Smooth muscle cell (in vitro differentiated cells): Measurements from ENCODE around the gene SYS1. TPM values are rescaled to one million over a fixed set of nuclear protein-coding genes. Genes with fewer than 3 reads are reported as not detected.
A peak's percentile ranks its signal among the peaks of the same experiment; 100 is the strongest.

ENCODE experiments used
- DNase-seq: peaks from one replicate; lab custom pipeline; 2025; ENCODE audit not compliant: unreplicated experiment; lab: John Stamatoyannopoulos, UW
- H2AFZ ChIP-seq: fragments of 200-600 bp; sonication (generic); 2 replicates; pipeline ENCODE4 v1.6.0; 2016; ENCODE audit warnings: antibody characterized with exemption, low read depth, mild to moderate bottlenecking
- H3F3A ChIP-seq: fragments of 200-600 bp; sonication (generic); 2 replicates; pipeline ENCODE4 v1.6.0; 2017; ENCODE audit warnings: antibody characterized with exemption, low read depth
- H3K27ac ChIP-seq: fragments of 200-600 bp; sonication (generic); 2 replicates; pipeline ENCODE4 v1.5.1; 2016; ENCODE audit warnings: low read depth, mild to moderate bottlenecking
- H3K27me3 ChIP-seq: fragments of 200-600 bp; sonication (generic); 2 replicates; pipeline ENCODE4 v1.6.1; 2016; ENCODE audit warnings: low read depth, mild to moderate bottlenecking
- H3K36me3 ChIP-seq: fragments of 200-600 bp; sonication (generic); 2 replicates; pipeline ENCODE4 v1.5.1; 2016; ENCODE audit warnings: low read depth
- H3K4me1 ChIP-seq: fragments of 200-600 bp; sonication (generic); 2 replicates; pipeline ENCODE4 v1.5.1; 2016; ENCODE audit warnings: low read depth
- H3K4me2 ChIP-seq: fragments of 200-600 bp; sonication (generic); 2 replicates; pipeline ENCODE4 v1.6.0; 2016; ENCODE audit warnings: mild to moderate bottlenecking
- H3K4me3 ChIP-seq: fragments of 200-600 bp; sonication (generic); 2 replicates; pipeline ENCODE4 v1.5.1; 2016; ENCODE audit warnings: mild to moderate bottlenecking
- H3K79me2 ChIP-seq: fragments of 200-600 bp; sonication (generic); 2 replicates; pipeline ENCODE4 v1.6.0; 2016; ENCODE audit warnings: low read depth, mild to moderate bottlenecking
- H3K9ac ChIP-seq: fragments of 200-600 bp; sonication (generic); 2 replicates; pipeline ENCODE4 v1.6.0; 2016; ENCODE audit warnings: low read depth
- H3K9me3 ChIP-seq: fragments of 200-600 bp; sonication (generic); replicated peaks from 2 replicates; pipeline ENCODE4 v1.5.1; 2016; ENCODE audit warnings: low read depth
- H4K20me1 ChIP-seq: fragments of 200-600 bp; sonication (generic); 2 replicates; pipeline ENCODE4 v1.6.0; 2016; ENCODE audit warnings: low read depth
- CTCF ChIP-seq: fragments of 200-600 bp; sonication (generic); IDR thresholded peaks from 2 replicates; pipeline ENCODE4 v1.5.1; 2017; ENCODE audit warnings: borderline replicate concordance, mild to moderate bottlenecking, antibody characterized with exemption; ENCODE audit not compliant: insufficient read depth, poor library complexity, severe bottlenecking
- WGBS: methylation state at CpG from one replicate; pipeline ENCODE4 v1.1.7; 2016; ENCODE audit warnings: low lambda C conversion rate; 5-methylcytosine and 5-hydroxymethylcytosine counted together
- polyA plus RNA-seq: library from polyadenylated mRNA; unstranded; fragments of >200 nt; fragmentation: Nextera tagmentation; extraction: Ambion mirVana; gene quantifications from 2 replicates; pipeline ENCODE4 v1.2.1, GENCODE V29; 2016
- total RNA-seq: library from RNA; depleted of rRNA; stranded (reverse); fragments of >200 nt; gene quantifications from 2 replicates; pipeline ENCODE4 v1.2.3, GENCODE V29; 2014

SYS1 gene
- total and polyA plus RNA-seq, 2 experiments from 2014 or later: 14.5 to 17.0 TPM

GRCh38 chr20:45343532-45344167, 19.3 kb upstream of the SYS1 start:
- H3K4me3 ChIP-seq: peak overlapping the region; percentile 80
- no peak overlapping the region for H2AFZ ChIP-seq
- H3K9ac ChIP-seq: peak overlapping the region; percentile 71

GRCh38 chr20:45344168-45344860, 18.6 kb upstream of the SYS1 start:
- peak; percentile 27 for DNase-seq
- H3K79me2 ChIP-seq: peaks cover 69% of the 10 kb centered on the region
- H3K9ac ChIP-seq: peak overlapping the region; percentile 78
- H4K20me1 ChIP-seq: peaks cover 39% of the 10 kb centered on the region
- H2AFZ ChIP-seq: no peak overlapping the region
- H3K4me2 ChIP-seq: peak overlapping the region; percentile 97
- H3K9me3 ChIP-seq: no peaks in the 10 kb centered on the region
- no peaks in the 10 kb centered on the region for H3K36me3 ChIP-seq
- no peak for TF ChIP-seq CTCF
- H3K4me3 ChIP-seq: peak overlapping the region; percentile 80
- peak overlapping the region; percentile 96 for H3K27ac ChIP-seq
- 15% methylated on average over 9 of the region's 9 CpGs for WGBS
- no peaks in the 10 kb centered on the region for H3K27me3 ChIP-seq
- peaks cover 45% of the 10 kb centered on the region for H3F3A ChIP-seq
- H3K4me1 ChIP-seq: peaks cover 69% of the 10 kb centered on the region

More at GRCh38 chr20:45343532-45344167, 19.3 kb upstream of the SYS1 start:
- Histone ChIP-seq H3K4me2 (peak overlapping the region; percentile 97), H3K4me1 (peaks cover 73% of the 10 kb centered on the region), H3K27me3 (no peaks in the 10 kb centered on the region), H3K36me3 (no peaks in the 10 kb centered on the region), H3K9me3 (no peaks in the 10 kb centered on the region), H3K27ac (peak overlapping the region; percentile 96), H4K20me1 (peaks cover 39% of the 10 kb centered on the region), H3K79me2 (peaks cover 76% of the 10 kb centered on the region), H3F3A (peaks cover 43% of the 10 kb centered on the region)
- no peak for DNase-seq
- 16% methylated on average over 6 of the region's 6 CpGs for WGBS
- TF ChIP-seq CTCF: no peak

GRCh38 chr20:45345104-45345936, 17.6 kb upstream of the SYS1 start:
- TF ChIP-seq CTCF: no peak
- Histone ChIP-seq H3K27me3 (no peaks in the 10 kb centered on the region), H3F3A (peaks cover 47% of the 10 kb centered on the region), H4K20me1 (peaks cover 33% of the 10 kb centered on the region), H3K9ac (peak overlapping the region; percentile 78), H3K36me3 (no peaks in the 10 kb centered on the region), H3K4me1 (peaks cover 64% of the 10 kb centered on the region), H2AFZ (no peak overlapping the region), H3K27ac (peak overlapping the region; percentile 96), H3K4me3 (peak overlapping the region; percentile 80), H3K79me2 (peaks cover 59% of the 10 kb centered on the region), H3K9me3 (no peaks in the 10 kb centered on the region), H3K4me2 (peak overlapping the region; percentile 97)
- no peak for DNase-seq
- 55% methylated on average over 9 of the region's 9 CpGs for WGBS
